A204.1 (cell line): Measurements from ENCODE around the gene HGS.

Experiments
- FAIRE-seq: peaks from 2 replicates; lab custom pipeline; 2012; peaks lifted over from hg19 to GRCh38; lab: Jason Lieb, UNC

HGS gene

GRCh38 chr17:81683584-81684441 lies at the start of gene HGS, which contains the start of gene ARL16:
Gene HGS (plus strand): TSS chr17:81684011. CDS start chr17:81684067, 56 bp downstream.
Gene ARL16 (minus strand): TSS chr17:81683797. CDS start chr17:81683753, 44 bp downstream.
- FAIRE-seq = peak; percentile 97

- FAIRE-seq = no peak
These were observed 48.4 kb upstream of the HGS start for GRCh38 chr17:81635431-81635830.

GRCh38 chr17:81635973-81636504 lies 47.8 kb upstream of the HGS start:
- no peak for FAIRE-seq

GRCh38 chr17:81636505-81637288 lies 47.1 kb upstream of the HGS start, which contains the start of the genes NPLOC4 and TSPAN10:
Gene NPLOC4 (minus strand): TSS chr17:81637112. CDS start chr17:81636930, 182 bp downstream.
Gene TSPAN10 (plus strand): TSS chr17:81637196. CDS start chr17:81642413, 5,217 bp downstream.
- no peak for FAIRE-seq

- no peak for FAIRE-seq
These were observed 45.1 kb upstream of the HGS start for GRCh38 chr17:81638683-81639082.

GRCh38 chr17:81640011-81640410 lies 43.8 kb upstream of the HGS start:
- no peak for FAIRE-seq

- FAIRE-seq = no peak
These were observed 41.9 kb upstream of the HGS start for GRCh38 chr17:81641825-81642489.

GRCh38 chr17:81644496-81644895 lies 39.3 kb upstream of the HGS start:
- no peak for FAIRE-seq

GRCh38 chr17:81644976-81645952 lies 38.5 kb upstream of the HGS start:
- FAIRE-seq = no peak

- no peak for FAIRE-seq
These were observed 36.8 kb upstream of the HGS start for GRCh38 chr17:81646869-81647600.

- FAIRE-seq = no peak
These were observed 36.2 kb upstream of the HGS start for GRCh38 chr17:81647640-81648012.

- no peak for FAIRE-seq
These were observed 35.7 kb upstream of the HGS start for GRCh38 chr17:81648013-81648706.

- no peak for FAIRE-seq
These were observed 35.1 kb upstream of the HGS start for GRCh38 chr17:81648707-81649085.

GRCh38 chr17:81650951-81651350 lies 32.9 kb upstream of the HGS start:
- FAIRE-seq = no peak

- FAIRE-seq = no peak
These were observed 32.1 kb upstream of the HGS start for GRCh38 chr17:81651692-81652091.

- no peak for FAIRE-seq
These were observed 30.7 kb upstream of the HGS start for GRCh38 chr17:81652906-81653771.

- FAIRE-seq = no peak
These were observed 28.3 kb upstream of the HGS start for GRCh38 chr17:81655378-81656117.
